Fibroblast of lung (primary cell): Measurements from ENCODE around the gene ATP8A2. TPM values are rescaled to one million over a fixed set of nuclear protein-coding genes. Genes with fewer than 3 reads are reported as not detected.

Experiments
- DNase-seq, 2 donors: peaks; one replicate each; pipeline versions ENCODE4 v3.0.0 to v3.0.0-alpha.2; 2010; ENCODE audit warnings: low read depth in 2 of 2
- H2AFZ ChIP-seq: 2 replicates; pipeline ENCODE4 v1.5.1; 2012; ENCODE audit warnings: low read length, control low read depth, inconsistent platforms
- H3K27ac ChIP-seq: 2 replicates; pipeline ENCODE4 v1.5.1; 2011; ENCODE audit warnings: low read length, control low read depth; ENCODE audit not compliant: insufficient read depth
- H3K27me3 ChIP-seq: 2 replicates; pipeline ENCODE4 v1.5.1; 2011; ENCODE audit warnings: mild to moderate bottlenecking, low read length; ENCODE audit not compliant: control insufficient read depth, insufficient read depth
- H3K36me3 ChIP-seq: 2 replicates; pipeline ENCODE4 v1.5.1; 2011; ENCODE audit warnings: low read length; ENCODE audit not compliant: control insufficient read depth, insufficient read depth
- H3K4me1 ChIP-seq: 2 replicates; pipeline ENCODE4 v1.5.1; 2011; ENCODE audit warnings: low read length; ENCODE audit not compliant: control insufficient read depth, insufficient read depth; ENCODE audit errors: extremely low read depth
- H3K4me2 ChIP-seq: 2 replicates; pipeline ENCODE4 v1.5.1; 2011; ENCODE audit warnings: low read length, control low read depth; ENCODE audit not compliant: insufficient read depth; ENCODE audit errors: extremely low read depth
- H3K4me3 ChIP-seq, 4 experiments: fragments of 200-600 bp in 1 of 4; sonication (generic) in 1 of 4; replicated peaks in 1 of 4; 2 replicates each; pipeline ENCODE4 v1.5.1; 2011 to 2016; ENCODE audit warnings: low read length in 4 of 4, low read depth in 3 of 4, mild to moderate bottlenecking in 3 of 4, control low read depth in 2 of 4, inconsistent platforms in 1 of 4, mixed read lengths in 1 of 4; ENCODE audit not compliant: insufficient read depth in 1 of 4; ENCODE audit errors: control extremely low read depth in 1 of 4
- H3K79me2 ChIP-seq: 2 replicates; pipeline ENCODE4 v1.5.1; 2012; ENCODE audit warnings: mild to moderate bottlenecking, low read length, inconsistent platforms; ENCODE audit not compliant: control insufficient read depth, insufficient read depth
- H3K9ac ChIP-seq: 2 replicates; pipeline ENCODE4 v1.5.1; 2011; ENCODE audit warnings: mild to moderate bottlenecking, low read length, control low read depth; ENCODE audit not compliant: insufficient read depth
- H3K9me3 ChIP-seq: 2 replicates; pipeline ENCODE4 v1.5.1; 2012; ENCODE audit warnings: low read depth, low read length; ENCODE audit not compliant: control insufficient read depth, insufficient read depth
- H4K20me1 ChIP-seq: 2 replicates; pipeline ENCODE4 v1.5.1; 2011; ENCODE audit warnings: low read length; ENCODE audit not compliant: control insufficient read depth, insufficient read depth; ENCODE audit errors: extremely low read depth
- CTCF ChIP-seq, 2 donors: IDR thresholded peaks in 1 of 2; conservative IDR thresholded peaks in 1 of 2; 1 replicate in 1 of 2; 2 replicates in 1 of 2; pipeline ENCODE4 v1.5.1; 2011 to 2012; ENCODE audit warnings: low read length in 2 of 2, control low read depth in 1 of 2, inconsistent platforms in 1 of 2, low read depth in 1 of 2, mild to moderate bottlenecking in 1 of 2
- EZH2 ChIP-seq: IDR thresholded peaks from 2 replicates; pipeline ENCODE4 v1.5.1; 2012; ENCODE audit warnings: low read length, control low read depth, mild to moderate bottlenecking; ENCODE audit errors: missing control alignments
- polyA plus RNA-seq, 2 donors: library from polyadenylated mRNA; depleted of rRNA in 1 of 2; stranded (reverse) in 1 of 2; unstranded in 1 of 2; fragments of >200 nt; gene quantifications; 2 replicates each; pipeline ENCODE4 v1.2.1, GENCODE V29; 2011 to 2012; ENCODE audit warnings: missing spikeins in 1 of 2
- total RNA-seq: library from RNA; depleted of rRNA; stranded (reverse); fragments of >200 nt; gene quantifications from 2 replicates; pipeline ENCODE4 v1.2.1, GENCODE V29; 2014

ATP8A2 gene
- total and polyA plus RNA-seq, 2 donors (not counting 1 experiment from before 2014, with no cell fraction given), result under 0.01 to 0.01 TPM

- no peak overlapping the region for H3K9ac ChIP-seq
- H3K27me3 ChIP-seq, result no peaks in the 10 kb centered on the region
- H3K36me3 ChIP-seq, result no peaks in the 10 kb centered on the region
- H4K20me1 ChIP-seq, result no peaks in the 10 kb centered on the region
- no peaks in the 10 kb centered on the region for H3K4me1 ChIP-seq
- H3K4me3 ChIP-seq, result no peak overlapping the region
- H3K4me2 ChIP-seq, result no peak overlapping the region
- DNase-seq, result no peak
- TF ChIP-seq EZH2, result no peak
- TF ChIP-seq CTCF (conservative IDR thresholded peaks at IDR 0.05 in 1 of 2, IDR thresholded peaks at IDR 0.05 in 1 of 2; ENCODE audit: low read depth in 1 of 2, low read length in 2 of 2), result no peak
- H2AFZ ChIP-seq, result no peak overlapping the region
- H3K79me2 ChIP-seq, result no peaks in the 10 kb centered on the region
- H3K27ac ChIP-seq, result no peak overlapping the region
- H3K9me3 ChIP-seq, result no peaks in the 10 kb centered on the region
Observed at GRCh38 chr13:25857830-25858229, 486.1 kb downstream of the ATP8A2 start.

GRCh38 chr13:25859528-25859927 is 487.8 kb downstream of the ATP8A2 start:
- no peaks in the 10 kb centered on the region for H3K79me2 ChIP-seq
- no peak for TF ChIP-seq CTCF (conservative IDR thresholded peaks at IDR 0.05 in 1 of 2, IDR thresholded peaks at IDR 0.05 in 1 of 2; ENCODE audit: low read depth in 1 of 2, low read length in 2 of 2)
- no peak for TF ChIP-seq EZH2
- no peaks in the 10 kb centered on the region for H4K20me1 ChIP-seq

GRCh38 chr13:25860265-25860664 is 488.5 kb downstream of the ATP8A2 start:
- Histone ChIP-seq H4K20me1 (no peaks in the 10 kb centered on the region), H3K79me2 (no peaks in the 10 kb centered on the region), H3K4me2 (no peak overlapping the region), H3K36me3 (no peaks in the 10 kb centered on the region), H3K27ac (no peak overlapping the region), H3K9me3 (no peaks in the 10 kb centered on the region), H3K27me3 (no peaks in the 10 kb centered on the region), H3K4me1 (no peaks in the 10 kb centered on the region), H2AFZ (no peak overlapping the region), H3K4me3 (no peak overlapping the region), H3K9ac (no peak overlapping the region)
- TF ChIP-seq CTCF (conservative IDR thresholded peaks at IDR 0.05 in 1 of 2, IDR thresholded peaks at IDR 0.05 in 1 of 2; ENCODE audit: low read depth in 1 of 2, low read length in 2 of 2), result no peak
- TF ChIP-seq EZH2, result no peak
- no peak for DNase-seq

More at GRCh38 chr13:25859528-25859927, 487.8 kb downstream of the ATP8A2 start:
- H3K9me3 ChIP-seq, result no peaks in the 10 kb centered on the region
- no peak overlapping the region for H3K27ac ChIP-seq
- no peaks in the 10 kb centered on the region for H3K27me3 ChIP-seq
- no peak for DNase-seq
- no peak overlapping the region for H2AFZ ChIP-seq
- H3K36me3 ChIP-seq, result no peaks in the 10 kb centered on the region
- H3K4me3 ChIP-seq, result no peak overlapping the region
- H3K4me1 ChIP-seq, result no peaks in the 10 kb centered on the region
- H3K9ac ChIP-seq, result no peak overlapping the region
- no peak overlapping the region for H3K4me2 ChIP-seq
